HUDEP-2 (cell line): Measurements from ENCODE around the gene ITGAE.
A peak's percentile ranks its signal among the peaks of the same experiment; 100 is the strongest.

Experiments
- DNase-seq, 76 experiments: peaks; one replicate each; lab custom pipeline; 2025; ENCODE audit not compliant: unreplicated experiment in 76 of 76; lab: John Stamatoyannopoulos, UW

The ITGAE gene

DNA sequence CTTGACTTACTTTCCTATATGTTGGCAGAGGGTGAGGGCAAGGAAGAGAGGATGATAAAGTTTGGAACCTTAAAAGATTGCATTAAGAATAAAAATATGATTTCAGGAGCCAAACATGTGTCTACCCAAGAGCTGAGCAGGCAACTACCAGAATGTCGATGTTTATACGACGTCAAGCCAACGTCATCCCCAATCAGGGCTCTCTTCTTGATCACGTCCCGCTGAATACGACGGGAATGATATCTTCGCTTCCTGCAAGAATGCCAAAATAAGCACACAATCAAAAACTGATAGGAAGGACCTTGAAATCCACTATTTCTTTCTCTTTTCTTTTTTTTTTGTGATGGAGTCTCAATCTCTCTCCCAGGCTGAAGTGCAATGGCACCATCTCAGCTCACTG lies 20.1 kb upstream of the ITGAE start:
- DNase-seq: no peak

DNA sequence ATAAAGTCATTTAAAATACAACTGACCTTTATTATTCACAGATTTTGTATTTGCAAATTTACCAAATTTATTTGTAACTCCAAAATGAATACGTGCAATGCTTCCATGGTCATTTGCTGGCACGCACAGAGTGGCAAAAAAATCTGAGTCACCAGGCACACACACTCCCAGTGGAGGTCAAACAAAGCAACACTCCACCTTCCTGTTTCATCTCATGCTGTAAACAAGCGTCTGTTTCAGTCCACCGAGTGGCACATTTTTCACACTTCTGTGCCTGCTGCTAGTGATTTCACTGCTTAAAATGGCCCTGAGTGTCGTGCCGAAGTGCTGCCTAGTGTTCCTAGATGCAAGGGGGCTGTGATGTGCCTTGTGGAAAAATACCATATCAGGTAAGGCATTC lies 17.8 kb upstream of the ITGAE start:
- no peak for DNase-seq

DNA sequence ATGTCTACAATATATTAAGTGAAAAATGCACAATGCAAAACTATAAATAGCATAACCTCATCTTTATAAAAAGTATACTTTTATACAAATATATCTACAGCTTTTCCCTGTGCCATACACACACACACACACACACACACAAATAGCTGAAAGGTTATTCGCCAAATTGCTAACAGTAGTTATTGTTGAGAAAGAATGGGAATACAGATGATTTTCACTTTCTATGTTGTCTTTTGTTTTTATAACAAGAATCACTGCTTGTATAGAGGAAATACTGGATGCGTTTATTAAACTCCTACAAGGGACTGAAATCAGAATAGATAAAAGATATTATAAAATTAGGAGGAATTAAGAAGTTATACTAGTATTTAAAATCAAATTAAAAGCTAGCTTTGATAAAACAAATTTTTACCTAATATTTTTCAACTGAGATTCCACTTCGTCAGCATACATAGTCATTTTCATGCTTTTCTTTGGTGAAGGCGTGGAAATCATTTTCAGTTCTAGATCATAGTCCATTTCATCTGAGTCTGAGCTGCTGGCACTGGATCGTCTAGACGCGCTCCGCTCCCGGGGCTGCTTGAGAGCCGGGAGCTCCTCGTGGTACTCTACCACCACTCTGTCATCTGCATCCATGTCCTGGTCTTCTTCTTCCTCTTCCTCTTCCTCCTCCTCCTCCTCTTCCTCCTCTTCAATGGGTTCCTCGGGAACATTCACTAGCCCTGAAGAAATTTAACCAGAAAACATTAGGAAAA lies 17.0 kb upstream of the ITGAE start:
- DNase-seq: no peak

GRCh38 chr17:3815925-3816324 lies 14.9 kb upstream of the ITGAE start:
- no peak for DNase-seq

DNA sequence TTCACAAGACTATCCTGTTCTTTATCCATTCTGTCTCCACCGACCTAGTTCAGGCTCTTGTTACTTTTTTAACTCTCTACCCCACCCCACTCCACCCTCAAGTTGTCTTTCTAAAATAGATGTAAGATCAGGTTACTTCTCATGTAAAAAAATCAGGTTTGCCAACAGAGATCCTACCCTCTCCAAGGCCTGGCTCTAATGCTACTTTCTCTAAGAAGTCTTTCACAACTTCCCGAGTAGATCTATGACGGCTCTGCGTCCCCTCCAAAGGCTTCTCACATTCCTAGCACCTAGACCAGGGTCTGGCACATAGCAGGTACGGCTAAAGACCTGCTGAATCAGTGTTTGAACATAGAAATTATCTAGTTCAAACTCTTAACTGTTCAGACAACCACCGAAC lies 14.1 kb upstream of the ITGAE start:
- no peak for DNase-seq

DNA sequence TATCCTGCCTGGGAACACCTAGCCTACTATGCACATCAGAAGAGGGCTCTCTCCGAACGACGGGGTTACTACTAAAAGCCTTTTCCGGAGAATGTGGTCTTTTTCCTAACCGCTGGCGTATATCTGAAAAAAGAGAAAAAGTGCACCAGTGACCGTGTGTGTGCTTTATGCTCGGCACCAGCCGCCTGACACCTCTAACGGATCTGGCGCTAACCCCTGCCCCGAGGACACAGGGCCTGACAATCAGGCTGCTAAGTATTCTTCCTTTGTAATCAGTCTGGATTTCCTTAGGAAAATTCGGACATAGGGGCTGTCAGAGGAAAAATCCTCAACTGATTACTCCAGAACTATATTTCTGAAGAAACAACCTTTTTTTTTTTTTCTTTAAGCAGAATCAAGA lies 13.4 kb upstream of the ITGAE start:
- no peak for DNase-seq

GRCh38 chr17:3813171-3813570 lies 12.2 kb upstream of the ITGAE start:
- DNase-seq: no peak

DNA sequence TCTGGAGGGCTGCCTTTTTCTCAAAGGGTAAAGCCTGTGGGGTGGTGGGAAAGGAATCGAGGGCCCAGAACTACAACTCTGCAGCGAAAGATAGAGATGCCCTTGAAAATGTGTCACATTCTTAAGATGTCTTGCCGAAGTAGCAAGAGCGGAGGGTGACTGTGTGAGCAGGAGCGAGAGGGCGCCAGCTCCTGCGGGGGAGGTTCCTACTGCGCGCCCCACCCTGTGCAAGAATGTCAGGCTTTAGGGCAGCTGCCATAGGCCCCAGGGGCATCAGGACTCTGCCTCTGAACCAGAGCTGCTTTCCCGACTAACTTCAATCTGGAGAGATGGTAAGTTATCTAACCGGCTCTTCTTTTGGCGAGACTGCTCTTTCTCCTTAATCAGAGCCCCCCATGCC lies 11.8 kb upstream of the ITGAE start:
- DNase-seq: peak in 1 of 76 experiments; percentile 3

DNA sequence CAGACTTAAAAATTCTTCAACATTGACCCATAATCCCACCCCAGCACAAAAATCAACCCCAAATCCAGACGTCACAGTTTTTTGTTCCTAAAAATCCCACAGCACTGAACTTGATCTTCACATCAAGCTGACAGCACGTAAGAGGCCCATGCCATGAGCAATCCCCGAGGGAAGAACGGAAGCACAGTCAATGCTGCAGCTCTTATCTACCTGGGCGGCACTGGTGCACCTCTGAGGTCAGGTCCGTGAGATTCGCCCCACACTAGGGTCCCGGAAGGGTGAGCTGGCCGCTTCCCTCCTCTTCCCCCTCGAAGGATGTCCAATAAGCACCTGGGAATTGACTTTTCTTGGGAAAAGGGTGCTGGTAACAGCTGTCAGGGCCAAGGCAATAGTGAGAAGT lies 11.3 kb upstream of the ITGAE start:
- DNase-seq: no peak

DNA sequence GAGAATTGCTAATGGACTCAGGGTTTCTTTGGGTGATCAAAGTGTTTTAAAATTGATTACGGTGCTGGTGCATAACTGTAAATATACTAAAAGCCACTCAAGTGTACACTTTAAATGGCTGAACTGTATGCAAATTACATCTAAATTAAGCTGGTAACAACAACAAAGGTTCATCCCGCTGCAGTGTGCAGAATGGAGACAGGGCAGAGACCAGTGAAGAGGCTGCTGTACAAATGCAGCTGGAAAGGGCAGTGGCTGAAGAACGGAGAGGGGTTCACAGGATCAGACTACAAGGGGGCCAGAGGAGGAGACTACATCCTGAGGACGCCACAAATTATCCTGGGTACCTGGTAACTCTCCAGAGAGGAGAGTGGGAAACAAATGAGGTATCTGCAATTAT lies 9.0 kb upstream of the ITGAE start:
- DNase-seq: no peak

DNA sequence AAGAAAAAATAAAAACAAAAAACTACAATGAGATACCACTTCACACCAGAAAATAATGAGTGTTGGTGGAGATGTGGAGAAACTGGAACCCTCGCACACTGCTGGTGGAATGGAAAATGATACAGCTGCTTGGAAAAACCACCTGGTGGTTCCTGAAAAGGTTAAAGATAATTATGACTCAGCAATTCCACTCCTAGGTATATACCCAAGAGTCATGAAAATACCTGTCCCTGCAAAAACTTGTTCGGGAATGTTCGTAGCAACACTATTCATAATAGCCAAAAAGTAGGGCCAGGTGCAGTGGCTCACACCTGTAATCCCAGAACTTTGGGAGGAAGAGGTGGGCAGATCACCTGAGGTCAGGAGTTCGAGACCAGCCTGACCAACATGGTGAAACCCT lies 8.1 kb upstream of the ITGAE start:
- DNase-seq: no peak

GRCh38 chr17:3808701-3809100 lies 7.7 kb upstream of the ITGAE start:
- DNase-seq: no peak

DNA sequence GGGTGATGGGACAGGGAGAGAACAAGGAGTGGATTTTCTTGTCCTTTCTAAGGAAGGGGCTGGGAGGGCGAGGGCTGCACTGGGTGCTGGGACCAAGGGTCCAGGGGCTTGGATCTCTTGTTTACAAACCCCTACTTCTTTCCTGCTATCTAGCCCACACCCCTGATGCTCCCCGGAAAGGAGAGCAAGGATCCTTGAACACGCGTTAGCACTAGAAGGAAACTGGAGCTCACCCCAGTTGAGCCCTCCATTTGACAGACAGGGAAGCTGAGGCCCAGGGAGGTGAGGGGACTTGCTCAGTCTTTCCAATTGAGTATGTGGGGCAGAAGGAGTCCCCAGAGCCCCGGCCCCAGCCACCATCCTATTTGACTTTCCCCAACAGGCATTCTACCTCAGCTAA lies 4.6 kb upstream of the ITGAE start:
- no peak for DNase-seq

DNA sequence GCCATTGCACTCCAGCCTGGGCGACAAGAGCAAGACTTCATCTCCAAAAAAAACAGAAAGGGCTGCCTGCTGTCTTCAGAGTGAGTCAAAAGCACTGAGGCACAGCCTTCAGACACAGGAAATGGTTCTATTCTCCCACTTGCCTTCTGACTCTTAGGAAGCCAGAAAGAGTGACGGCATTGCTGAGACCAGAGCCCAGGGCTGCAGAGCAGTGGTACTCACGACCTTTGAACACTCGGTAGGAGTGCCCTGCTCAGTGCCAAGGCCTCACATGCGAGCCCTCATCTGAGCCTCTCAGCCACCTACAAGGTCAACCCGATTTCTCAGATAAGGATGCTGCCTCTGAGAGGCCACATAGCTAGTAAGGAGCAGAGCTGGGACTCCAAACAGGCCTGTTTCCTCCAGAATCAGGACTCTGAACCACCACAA lies 3.5 kb upstream of the ITGAE start:
- DNase-seq: peak in 1 of 76 experiments; percentile 2

GRCh38 chr17:3803308-3803640 lies 2.3 kb upstream of the ITGAE start:
- DNase-seq: no peak

GRCh38 chr17:3802461-3803307 lies 1.7 kb upstream of the ITGAE start:
- no peak for DNase-seq

DNA sequence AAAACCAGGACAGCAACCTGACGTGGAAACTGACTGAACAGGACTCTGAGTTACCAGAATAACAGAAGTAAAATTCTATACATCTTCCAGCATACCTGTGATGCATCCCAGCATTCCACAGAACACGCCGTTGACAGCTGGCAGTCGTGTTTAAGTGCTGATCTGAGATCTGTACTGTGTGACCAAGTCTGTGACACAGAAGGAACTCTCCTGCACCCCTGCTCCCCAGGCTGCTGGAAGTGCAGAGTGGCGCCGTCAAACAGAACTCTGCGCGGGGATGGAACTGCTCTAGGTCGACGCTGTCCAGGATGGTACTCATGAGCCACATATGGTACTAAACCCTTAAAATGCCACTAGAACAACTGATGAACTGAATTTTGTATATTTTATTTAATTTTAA lies 804 bp upstream of the ITGAE start:
- no peak for DNase-seq

GRCh38 chr17:3801347-3801746 lies 359 bp upstream of the ITGAE start:
- DNase-seq: no peak

DNA sequence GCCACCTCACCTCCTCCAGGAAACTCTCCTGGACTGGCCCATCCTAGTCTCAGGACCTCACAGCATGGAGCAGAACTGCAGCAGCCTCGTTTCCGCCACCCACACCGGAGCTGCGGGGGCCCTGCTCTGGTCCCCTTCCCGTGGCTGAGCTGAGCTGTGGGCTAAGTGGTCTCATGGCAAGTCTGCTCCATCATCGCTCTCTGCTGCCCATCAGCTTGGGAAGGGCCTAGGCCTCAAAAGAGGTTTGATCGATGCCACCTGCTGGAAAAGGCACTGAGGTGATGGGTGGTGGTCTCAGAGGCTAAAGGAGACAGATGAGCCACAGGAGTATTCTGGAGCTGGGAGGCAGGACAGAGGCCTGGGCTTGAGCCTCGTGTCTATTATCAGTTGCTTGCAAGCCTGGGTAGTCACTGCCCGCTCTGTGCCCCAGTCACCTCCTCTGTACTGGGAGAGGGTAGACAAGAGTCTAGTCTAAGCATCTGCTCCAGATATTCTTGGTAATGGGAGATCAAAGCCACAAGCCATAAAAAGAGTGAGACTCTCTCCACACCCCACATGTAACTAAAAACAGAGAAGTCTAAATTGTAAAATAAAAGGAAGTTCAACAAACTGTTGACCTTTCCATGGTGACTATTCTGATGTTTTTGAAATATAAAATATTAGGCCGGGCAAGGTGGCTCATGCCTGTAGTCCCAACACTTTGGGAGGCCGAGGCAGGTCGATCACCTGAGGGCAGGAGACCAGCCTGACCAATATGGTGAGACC lies 1.6 kb downstream of the ITGAE start:
- no peak for DNase-seq

DNA sequence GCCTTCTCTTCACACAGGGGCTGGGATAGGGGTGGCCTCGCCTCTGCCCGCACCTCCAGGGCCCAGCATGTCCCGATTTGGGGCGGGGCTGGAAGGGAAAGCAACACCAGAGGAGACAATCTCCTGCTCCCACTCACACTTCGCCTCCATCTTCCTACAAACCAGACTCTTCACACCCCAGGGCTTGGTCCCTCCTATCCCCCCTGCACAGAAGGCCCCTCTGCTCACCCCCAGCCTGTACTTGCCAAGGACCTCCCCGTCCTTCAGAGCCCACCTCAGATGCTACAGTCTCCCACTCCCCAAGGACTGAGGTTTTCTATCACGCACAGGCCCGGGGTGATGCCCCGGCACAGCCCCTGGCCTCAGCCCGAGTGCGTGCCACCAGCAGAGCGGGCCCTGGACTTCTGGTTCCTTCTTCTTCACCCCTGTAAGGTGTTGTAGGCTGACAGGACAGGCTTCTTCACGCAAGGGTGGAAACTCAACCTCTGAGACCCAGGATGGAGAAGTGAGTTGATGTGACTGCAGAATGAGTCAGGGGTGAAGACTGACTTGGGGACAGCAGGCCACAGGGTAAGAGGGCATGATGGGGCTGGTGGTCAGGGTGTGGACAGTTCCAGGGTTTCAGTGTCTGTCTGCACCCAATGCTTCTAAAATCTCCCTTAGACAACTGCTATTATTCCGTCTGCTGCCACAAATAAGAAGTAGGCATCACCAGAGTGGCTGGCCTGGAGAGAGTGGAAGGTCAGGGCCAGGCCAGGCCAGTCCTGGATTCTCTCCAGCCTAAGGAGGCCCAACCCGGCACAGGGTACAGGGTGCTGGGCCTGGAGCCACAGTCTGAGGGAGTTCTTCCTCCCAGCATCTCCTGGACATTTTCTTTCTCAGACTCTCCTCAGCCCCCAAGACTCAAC lies 2.5 kb downstream of the ITGAE start:
- DNase-seq: no peak

DNA sequence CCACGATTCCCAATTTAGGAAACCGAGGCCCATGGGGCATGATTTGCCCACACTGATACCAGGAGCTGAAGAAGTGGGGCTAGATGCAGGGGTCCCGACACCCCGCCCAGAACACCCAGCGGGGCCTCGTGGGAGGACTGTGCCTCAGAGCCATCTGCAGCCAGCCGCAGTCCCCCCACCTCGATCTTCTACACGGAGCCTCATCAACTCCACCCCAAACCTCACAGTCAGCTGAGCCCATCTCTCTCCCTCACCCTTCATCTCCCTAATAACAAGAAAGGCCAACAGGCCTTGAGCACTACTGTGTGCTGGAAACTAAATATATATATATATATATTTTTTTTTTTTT lies 4.2 kb downstream of the ITGAE start:
- no peak for DNase-seq
